GM12874 (cell line): ENCODE measurements around the gene NDUFS7.

Source experiments
- CTCF ChIP-seq: IDR thresholded peaks from 2 replicates; pipeline ENCODE4 v1.5.1; 2011; ENCODE audit warnings: low read depth, mild to moderate bottlenecking, control low read depth, low read length, moderate library complexity; ENCODE audit not compliant: insufficient read depth

Gene NDUFS7

DNA sequence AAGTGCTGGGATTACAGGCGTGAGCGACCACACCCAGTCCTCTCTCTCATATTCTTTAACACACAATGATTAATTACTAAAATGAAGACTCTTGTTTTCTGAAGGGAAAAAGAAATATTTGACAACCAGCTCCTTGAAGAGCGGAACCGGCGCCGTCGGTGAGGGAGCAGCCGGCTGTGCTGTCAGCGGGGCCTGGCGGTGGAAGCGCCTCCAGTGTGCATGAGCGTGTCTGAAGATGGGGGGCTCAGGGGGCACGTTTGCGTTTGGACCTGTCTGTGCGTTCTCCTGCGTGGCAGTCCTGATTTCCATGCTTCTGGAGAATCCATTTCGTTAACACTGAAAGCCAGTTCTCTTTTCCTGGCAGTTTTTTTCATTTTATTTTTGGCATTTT, 7.3 kb upstream of the NDUFS7 start:
- TF ChIP-seq CTCF, result no peak

GRCh38 chr19:1377176-1377964, 6.3 kb upstream of the NDUFS7 start:
- no peak for TF ChIP-seq CTCF

DNA sequence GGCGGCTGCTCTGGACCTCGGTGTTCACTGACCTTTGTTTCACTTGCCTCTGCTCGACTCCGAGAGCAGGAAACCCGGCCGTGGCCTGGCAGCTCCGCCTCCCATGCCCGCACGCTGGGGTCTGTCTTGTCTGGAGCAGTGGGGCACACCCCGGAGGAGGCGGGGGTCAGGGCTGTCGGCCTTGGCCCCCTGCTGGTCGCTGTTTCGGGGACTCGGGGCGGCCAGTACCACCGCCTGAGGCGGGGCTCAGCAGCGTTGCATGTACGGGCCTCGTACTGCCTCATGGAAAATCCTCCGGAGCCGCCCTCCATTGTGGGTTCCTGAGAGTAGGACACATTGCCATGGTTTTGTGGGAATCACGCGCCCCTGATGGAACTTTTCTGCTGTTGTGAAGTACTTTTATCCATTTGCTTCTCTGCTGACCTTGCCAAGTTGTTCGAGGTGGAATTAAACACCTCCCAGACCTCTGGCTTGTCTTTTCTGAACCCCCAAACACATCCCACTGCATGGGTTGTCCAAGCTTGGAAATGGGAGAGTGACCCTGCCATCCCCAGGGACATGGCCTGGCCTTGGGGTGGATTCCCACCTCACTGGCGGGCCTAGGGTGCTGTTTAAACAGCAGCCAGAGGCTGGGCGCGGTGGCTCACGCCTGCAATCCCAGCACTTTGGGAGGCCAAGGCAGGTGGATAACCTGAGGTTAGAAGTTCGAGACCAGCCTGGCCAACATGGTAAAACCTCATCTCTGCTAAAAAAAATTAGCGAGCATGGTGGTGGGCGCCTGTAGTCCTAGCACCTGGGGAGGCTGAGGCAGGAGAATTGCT, 5.5 kb upstream of the NDUFS7 start:
- TF ChIP-seq CTCF, result no peak; the same call in 1 of the 2 replicates

DNA sequence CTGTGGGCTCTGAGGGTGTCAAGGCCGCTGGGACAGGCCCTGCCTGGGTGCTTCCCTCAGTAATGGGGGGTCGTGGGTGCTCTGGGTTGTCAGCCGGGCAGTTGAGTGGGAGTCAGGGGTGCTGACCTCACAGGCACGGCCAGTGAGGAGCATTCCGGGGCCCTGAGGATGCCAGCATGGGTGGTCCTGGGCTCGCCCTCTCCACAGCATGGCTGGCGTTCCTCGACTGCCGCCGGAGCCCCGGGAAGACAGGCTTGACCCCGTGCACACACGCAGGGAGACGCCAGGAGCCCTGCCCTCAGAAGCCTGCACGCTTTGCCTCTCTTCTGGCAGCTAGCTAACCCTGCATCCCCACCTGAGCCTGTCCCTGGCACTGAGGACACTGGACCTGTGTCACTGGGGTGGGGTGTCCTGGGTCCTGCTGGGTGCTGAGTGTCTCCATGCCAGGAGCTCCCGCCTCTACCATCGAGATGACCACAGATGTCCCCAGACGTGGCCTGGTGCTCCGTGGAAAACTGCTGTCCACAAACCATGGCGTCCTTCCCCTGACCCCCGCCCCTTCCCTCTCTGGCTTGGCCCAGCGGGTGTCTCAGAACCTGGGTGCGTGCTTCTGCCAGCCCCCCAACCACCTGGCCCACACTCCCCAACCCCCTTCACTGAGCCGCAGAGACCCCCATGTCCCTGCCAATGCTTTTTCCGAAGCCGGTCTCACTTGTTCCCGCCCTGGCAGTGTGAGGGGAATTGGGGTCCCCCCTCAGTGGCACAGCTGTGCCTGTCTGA, 4.4 kb upstream of the NDUFS7 start:
- TF ChIP-seq CTCF, result no peak

- TF ChIP-seq CTCF, result no peak
Observed at GRCh38 chr19:1379961-1380489, 3.7 kb upstream of the NDUFS7 start.

GRCh38 chr19:1382250-1382649, 1.5 kb upstream of the NDUFS7 start:
- TF ChIP-seq CTCF, result no peak

DNA sequence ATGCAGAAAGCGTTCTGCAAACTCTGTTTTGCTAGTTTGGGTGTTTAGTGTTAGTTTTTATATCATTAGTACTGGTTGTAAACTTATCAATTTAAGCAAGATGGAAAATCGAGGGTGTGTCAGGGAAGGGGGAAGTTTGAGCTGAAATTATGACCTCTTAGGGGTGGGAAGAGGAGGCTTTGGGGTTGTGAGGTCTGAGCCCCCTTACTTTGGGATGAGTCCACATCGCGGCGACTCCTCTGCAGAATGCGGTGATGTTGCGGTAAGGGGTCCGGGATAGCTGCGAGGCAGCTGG, 743 bp upstream of the NDUFS7 start:
- no peak for TF ChIP-seq CTCF
